SK-N-SH treated with all-trans-retinoic acid at 6 μM for 48 hours (cell line): ENCODE measurements around the gene DYSF.

Source experiments
- ARNTL ChIP-seq: fragments of 450-650 bp; formaldehyde crosslinking; IDR thresholded peaks from 2 replicates; pipeline ENCODE4 v1.5.0; 2020; ENCODE audit warnings: low read depth, mild to moderate bottlenecking, moderate library complexity, borderline replicate concordance
- GLIS3 ChIP-seq: fragments of 250-450 bp; sonication (Bioruptor Pico); IDR thresholded peaks from 2 replicates; pipeline ENCODE4 v1.5.0; 2020; ENCODE audit warnings: mild to moderate bottlenecking, moderate library complexity
- ISL1 ChIP-seq: fragments of 250-450 bp; sonication (Bioruptor Pico); IDR thresholded peaks from 2 replicates; pipeline ENCODE4 v2.1.2; 2022; ENCODE audit warnings: mild to moderate bottlenecking, moderate library complexity
- OSR1 ChIP-seq: fragments of 250-450 bp; sonication (Bioruptor Pico); IDR thresholded peaks from 2 replicates; pipeline ENCODE4 v1.8.0; 2022; ENCODE audit warnings: moderate library complexity, mild to moderate bottlenecking, inconsistent platforms
- PATZ1 ChIP-seq: fragments of 250-450 bp; sonication (Bioruptor Pico); IDR thresholded peaks from 2 replicates; pipeline ENCODE4 v1.8.0; 2020; ENCODE audit warnings: mild to moderate bottlenecking, moderate library complexity, borderline replicate concordance
- RARB ChIP-seq: fragments of 250-450 bp; sonication (Bioruptor Pico); IDR thresholded peaks from 2 replicates; pipeline ENCODE4 v1.8.0; 2021; ENCODE audit warnings: mild to moderate bottlenecking, moderate library complexity
- ZC3H10 ChIP-seq: fragments of 250-450 bp; sonication (Bioruptor Pico); IDR thresholded peaks from 2 replicates; pipeline ENCODE4 v1.5.1; 2021; ENCODE audit warnings: mild to moderate bottlenecking, moderate library complexity
- ZFP3 ChIP-seq: fragments of 250-450 bp; sonication (Bioruptor Pico); IDR thresholded peaks from 2 replicates; pipeline ENCODE4 v1.5.0; 2020; ENCODE audit warnings: mild to moderate bottlenecking, moderate library complexity
- ZFP30 ChIP-seq: fragments of 450-650 bp; formaldehyde crosslinking; IDR thresholded peaks from 2 replicates; pipeline ENCODE4 v1.5.0; 2022; ENCODE audit warnings: mild to moderate bottlenecking, moderate library complexity
- ZNF70 ChIP-seq: fragments of 450-650 bp; formaldehyde crosslinking; IDR thresholded peaks from 2 replicates; pipeline ENCODE4 v1.5.0; 2020; ENCODE audit warnings: mild to moderate bottlenecking, moderate library complexity

- TF ChIP-seq ZFP30 (CRISPR knock-in tag), result no peak
- TF ChIP-seq ARNTL, result no peak
- TF ChIP-seq GLIS3 (CRISPR knock-in tag), result no peak
- TF ChIP-seq PATZ1, result no peak
- no peak for TF ChIP-seq ZC3H10 (CRISPR knock-in tag)
- TF ChIP-seq RARB (CRISPR knock-in tag), result no peak
- no peak for TF ChIP-seq OSR1 (CRISPR knock-in tag)
- TF ChIP-seq ZFP3, result no peak
- TF ChIP-seq ZNF70, result no peak
- no peak for TF ChIP-seq ISL1 (CRISPR knock-in tag)
Observed at GRCh38 chr2:71467180-71467815, 13.9 kb downstream of the DYSF start.
